ENCODE measurements around the gene PTX4. TPM values are rescaled to one million over a fixed set of nuclear protein-coding genes. Genes with fewer than 3 reads are reported as not detected.

The PTX4 gene
- total RNA-seq, 1 experiment from 2014 or later = not detected

DNA sequence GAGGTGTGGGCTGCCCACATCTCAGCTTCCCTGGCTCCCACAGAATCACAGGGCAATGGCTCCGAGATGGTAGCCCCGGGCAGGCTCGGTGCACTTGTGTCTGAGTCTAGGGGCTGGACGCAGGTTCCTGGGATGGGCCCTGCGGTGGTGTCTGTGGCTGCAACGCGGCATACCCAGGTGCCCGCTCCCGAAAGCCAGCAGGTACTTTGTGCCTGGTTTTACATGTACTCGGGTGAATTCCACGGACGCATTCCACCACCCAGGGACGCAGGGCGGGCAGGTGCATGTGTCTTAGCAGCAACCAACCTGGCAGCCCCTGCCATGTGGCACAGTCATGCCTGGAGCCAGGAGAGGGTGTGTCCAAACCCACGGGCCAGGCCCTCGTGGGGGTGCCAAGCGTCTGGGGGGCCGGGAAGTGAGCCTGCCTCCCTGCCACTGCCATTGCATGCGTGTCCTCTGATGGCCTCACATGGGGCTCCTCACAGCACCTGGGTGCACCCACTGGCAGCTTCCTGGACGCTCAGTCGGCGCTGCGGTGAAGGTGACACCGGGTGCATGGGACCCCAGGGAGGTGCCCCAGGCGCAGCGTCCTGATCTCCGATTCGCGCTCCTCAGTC lies 40.3 kb upstream of the PTX4 start:
- BruUV-seq (replicated peaks) = no TSS peak
- H3K9me3 Mint-ChIP-seq (ENCODE audit: low read depth, unreplicated experiment) = no peaks in the 10 kb centered on the region
- no peaks in the 10 kb centered on the region for H3K27me3 Mint-ChIP-seq (ENCODE audit: unreplicated experiment)
- TF ChIP-seq, protein P1, sequence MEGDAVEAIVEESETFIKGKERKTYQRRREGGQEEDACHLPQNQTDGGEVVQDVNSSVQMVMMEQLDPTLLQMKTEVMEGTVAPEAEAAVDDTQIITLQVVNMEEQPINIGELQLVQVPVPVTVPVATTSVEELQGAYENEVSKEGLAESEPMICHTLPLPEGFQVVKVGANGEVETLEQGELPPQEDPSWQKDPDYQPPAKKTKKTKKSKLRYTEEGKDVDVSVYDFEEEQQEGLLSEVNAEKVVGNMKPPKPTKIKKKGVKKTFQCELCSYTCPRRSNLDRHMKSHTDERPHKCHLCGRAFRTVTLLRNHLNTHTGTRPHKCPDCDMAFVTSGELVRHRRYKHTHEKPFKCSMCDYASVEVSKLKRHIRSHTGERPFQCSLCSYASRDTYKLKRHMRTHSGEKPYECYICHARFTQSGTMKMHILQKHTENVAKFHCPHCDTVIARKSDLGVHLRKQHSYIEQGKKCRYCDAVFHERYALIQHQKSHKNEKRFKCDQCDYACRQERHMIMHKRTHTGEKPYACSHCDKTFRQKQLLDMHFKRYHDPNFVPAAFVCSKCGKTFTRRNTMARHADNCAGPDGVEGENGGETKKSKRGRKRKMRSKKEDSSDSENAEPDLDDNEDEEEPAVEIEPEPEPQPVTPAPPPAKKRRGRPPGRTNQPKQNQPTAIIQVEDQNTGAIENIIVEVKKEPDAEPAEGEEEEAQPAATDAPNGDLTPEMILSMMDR (IDR thresholded peaks at IDR 0.05; ENCODE audit: unreplicated experiment) = no peak
- DNase-seq = no peak
- H3K4me3 Mint-ChIP-seq (ENCODE audit: low read depth, unreplicated experiment) = no peak overlapping the region
- intact Hi-C loops (cut with micrococcal nuclease; ENCODE audit: unreplicated experiment) = no loop called here
- CTCF ChIA-PET = no interaction called here
- no peak overlapping the region for H3K27ac Mint-ChIP-seq (ENCODE audit: unreplicated experiment)
- peaks cover 7% of the 10 kb centered on the region for H3K36me3 Mint-ChIP-seq (ENCODE audit: insufficient read depth, unreplicated experiment)
- H3K4me1 Mint-ChIP-seq (ENCODE audit: low read depth, unreplicated experiment) = no peaks in the 10 kb centered on the region

DNA sequence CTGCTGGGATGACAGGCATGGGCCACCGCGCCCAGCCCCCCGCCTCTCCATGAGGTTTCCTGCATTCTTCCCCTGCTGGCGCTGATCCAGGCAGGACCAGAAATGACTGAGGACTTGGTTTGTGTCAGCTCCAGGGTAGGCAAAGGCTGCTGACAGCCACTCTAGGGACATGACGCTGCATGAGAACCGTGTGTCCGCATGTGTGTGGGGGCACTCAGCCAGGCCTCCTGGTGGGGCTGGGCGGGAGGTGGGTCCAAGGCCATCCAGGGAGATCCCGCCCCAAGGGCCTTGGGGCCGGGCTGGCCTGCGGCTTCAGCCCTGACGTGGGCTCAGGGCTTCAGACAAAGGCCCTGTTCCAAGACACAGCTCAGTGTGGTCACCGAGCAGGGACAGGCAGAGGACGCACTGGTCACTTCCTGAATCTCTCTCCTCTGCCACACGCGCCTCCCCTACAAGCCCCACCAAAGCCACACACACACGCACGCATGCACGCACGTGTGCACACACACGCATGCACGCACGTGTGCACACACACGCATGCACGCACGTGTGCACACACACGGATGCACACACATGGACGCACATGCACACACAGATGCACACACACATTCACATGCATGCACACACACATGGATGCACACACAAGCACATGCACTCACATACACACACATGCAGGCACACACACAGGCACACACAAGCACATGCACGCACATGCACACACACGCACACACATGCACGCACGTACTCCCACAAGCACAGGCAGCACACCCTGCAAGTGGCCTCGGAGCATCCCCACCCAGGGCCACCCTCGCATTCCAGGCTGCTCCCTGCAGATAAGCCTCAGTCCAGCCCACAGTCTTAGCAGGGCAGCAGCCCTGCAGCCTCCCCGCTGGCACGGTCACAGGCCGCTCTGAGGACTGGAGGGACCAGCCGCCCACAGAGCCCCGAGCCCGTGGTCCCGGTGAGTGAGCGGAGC lies 39.4 kb upstream of the PTX4 start:
- BruUV-seq (replicated peaks) = no TSS peak
- H3K4me1 Mint-ChIP-seq (ENCODE audit: low read depth, unreplicated experiment) = no peaks in the 10 kb centered on the region
- H3K27ac Mint-ChIP-seq (ENCODE audit: unreplicated experiment) = no peak overlapping the region
- CTCF ChIA-PET = no interaction called here
- no peak for DNase-seq
- no peaks in the 10 kb centered on the region for H3K27me3 Mint-ChIP-seq (ENCODE audit: unreplicated experiment)
- no peaks in the 10 kb centered on the region for H3K9me3 Mint-ChIP-seq (ENCODE audit: low read depth, unreplicated experiment)
- no peak overlapping the region for H3K4me3 Mint-ChIP-seq (ENCODE audit: low read depth, unreplicated experiment)
- TF ChIP-seq, protein P1 (IDR thresholded peaks at IDR 0.05; ENCODE audit: unreplicated experiment) = no peak
- H3K36me3 Mint-ChIP-seq (ENCODE audit: insufficient read depth, unreplicated experiment) = peaks cover 7% of the 10 kb centered on the region
- intact Hi-C loops (cut with micrococcal nuclease; ENCODE audit: unreplicated experiment) = no loop called here

DNA sequence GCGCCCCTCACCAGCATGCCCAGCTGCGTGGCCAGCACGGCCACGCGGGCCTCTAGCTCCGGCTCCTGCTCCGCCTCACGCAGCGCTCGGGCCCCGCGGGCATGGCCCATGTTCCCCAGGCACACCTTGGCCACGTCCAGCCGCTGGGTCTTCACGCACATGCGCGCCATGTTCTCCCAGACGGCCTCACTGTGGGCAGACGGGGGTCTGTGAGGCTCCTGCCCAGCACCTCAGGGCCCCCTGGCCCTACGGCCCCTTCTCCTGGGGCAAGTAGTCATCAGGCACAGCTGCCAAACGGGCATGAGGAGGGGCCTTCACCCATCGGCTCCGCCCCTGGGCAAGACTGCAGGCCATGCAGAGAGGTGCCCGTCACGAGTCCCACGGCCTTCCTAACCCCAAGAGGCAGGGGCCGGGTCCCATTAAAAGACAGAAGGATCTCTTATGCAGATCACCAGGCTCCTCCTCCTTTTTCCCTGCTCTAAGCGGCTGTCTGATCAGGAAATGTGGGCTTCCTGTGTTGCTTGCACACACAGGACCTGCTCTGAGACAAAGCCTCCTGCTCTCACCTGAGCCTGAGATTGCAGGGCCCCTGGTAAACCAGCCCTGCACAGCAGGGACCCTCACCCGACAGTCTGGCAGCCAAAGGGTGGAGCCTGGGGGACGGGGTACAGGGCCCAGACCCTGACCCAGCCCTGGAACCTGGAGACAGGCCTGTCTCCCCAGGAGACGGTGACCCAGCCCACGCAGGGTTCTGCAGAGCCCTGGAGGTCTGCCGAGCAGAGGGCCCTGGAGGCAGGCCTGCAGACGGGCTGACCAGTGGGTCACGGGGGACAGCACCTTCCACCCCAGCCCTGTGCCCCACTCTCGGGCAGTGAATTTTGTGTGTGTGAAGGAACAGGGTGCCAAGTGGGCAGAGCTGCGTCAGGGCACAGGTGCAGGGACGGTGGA lies 38.1 kb upstream of the PTX4 start:
- TF ChIP-seq, protein P1 (IDR thresholded peaks at IDR 0.05; ENCODE audit: unreplicated experiment) = no peak
- CTCF ChIA-PET = no interaction called here
- Mint-ChIP-seq H3K27me3 (ENCODE audit: unreplicated experiment) (no peaks in the 10 kb centered on the region), H3K36me3 (ENCODE audit: insufficient read depth, unreplicated experiment) (peaks cover 7% of the 10 kb centered on the region), H3K4me1 (ENCODE audit: low read depth, unreplicated experiment) (no peaks in the 10 kb centered on the region), H3K9me3 (ENCODE audit: low read depth, unreplicated experiment) (no peaks in the 10 kb centered on the region), H3K27ac (ENCODE audit: unreplicated experiment) (no peak overlapping the region), H3K4me3 (ENCODE audit: low read depth, unreplicated experiment) (no peak overlapping the region)
- BruUV-seq (replicated peaks) = no TSS peak
- DNase-seq = no peak
- intact Hi-C loops (cut with micrococcal nuclease; ENCODE audit: unreplicated experiment) = no loop called here

DNA sequence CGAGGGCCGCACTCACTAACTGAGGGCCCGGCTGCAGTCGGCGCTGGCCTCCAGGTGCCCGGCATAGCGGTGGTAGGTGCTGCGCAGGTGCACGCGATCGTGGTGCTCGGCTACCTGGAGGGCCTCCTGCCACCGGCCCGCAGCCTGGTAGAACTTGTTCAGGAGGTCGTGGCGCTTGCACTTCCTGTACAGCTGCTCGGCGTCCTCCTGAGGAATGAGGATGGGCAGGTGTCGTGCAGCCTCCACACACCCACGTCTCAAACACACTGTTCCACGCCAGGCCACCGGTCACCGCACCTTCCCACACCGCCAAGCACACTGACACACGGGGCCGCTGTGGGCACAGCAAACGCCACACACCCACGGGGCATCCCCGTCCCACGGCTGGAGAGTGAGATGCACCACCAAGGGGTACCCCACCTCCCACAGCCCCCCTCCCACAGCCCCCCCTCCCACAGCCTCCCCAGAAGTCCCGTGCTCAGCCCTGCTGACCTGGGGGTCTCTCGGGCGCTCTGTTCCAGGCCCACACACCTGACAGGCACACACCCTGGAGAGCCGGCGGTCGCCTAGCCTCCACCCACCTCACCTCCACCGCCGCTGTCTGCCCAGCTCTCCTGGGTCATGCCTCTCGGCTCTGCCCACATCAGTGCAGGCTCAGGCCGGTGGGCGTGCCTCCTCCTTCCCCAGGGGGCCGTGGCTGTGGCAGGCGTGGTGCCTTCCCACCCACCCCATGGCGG lies 37.3 kb upstream of the PTX4 start:
- TF ChIP-seq, protein P1 (IDR thresholded peaks at IDR 0.05; ENCODE audit: unreplicated experiment) = no peak
- Mint-ChIP-seq H3K27me3 (ENCODE audit: unreplicated experiment) (no peaks in the 10 kb centered on the region), H3K4me3 (ENCODE audit: low read depth, unreplicated experiment) (no peak overlapping the region), H3K36me3 (ENCODE audit: insufficient read depth, unreplicated experiment) (peaks cover 7% of the 10 kb centered on the region), H3K27ac (ENCODE audit: unreplicated experiment) (no peak overlapping the region), H3K9me3 (ENCODE audit: low read depth, unreplicated experiment) (no peaks in the 10 kb centered on the region), H3K4me1 (ENCODE audit: low read depth, unreplicated experiment) (no peaks in the 10 kb centered on the region)
- intact Hi-C loops (cut with micrococcal nuclease; ENCODE audit: unreplicated experiment) = no loop called here
- no peak for DNase-seq
- CTCF ChIA-PET = no interaction called here
- BruUV-seq (replicated peaks) = no TSS peak

Measured in Calu3 (cell line).